ENCODE data around the gene RBM33.
A peak's percentile ranks its signal among the peaks of the same experiment; 100 is the strongest.
"Not testable (repeated sequence)": the region's sequence is repeated elsewhere in the genome, so short reads cannot be mapped to it uniquely, and the experiment has no call there.

Gene RBM33

GRCh38 chr7:155813125-155813524, 168.7 kb downstream of the RBM33 start:
- no peak for DNase-seq

GRCh38 chr7:155813546-155814315, 169.3 kb downstream of the RBM33 start:
- DNase-seq: no peak

GRCh38 chr7:155814316-155815276, 170.1 kb downstream of the RBM33 start:
- DNase-seq: no peak

- peak; percentile 84 for DNase-seq
Observed at GRCh38 chr7:155815332-155816191, 171.1 kb downstream of the RBM33 start.

- no peak for DNase-seq
Observed at GRCh38 chr7:155816192-155816508, 171.7 kb downstream of the RBM33 start.

GRCh38 chr7:155816996-155817395, 172.5 kb downstream of the RBM33 start:
- DNase-seq: no peak

GRCh38 chr7:155817515-155817914, 173.1 kb downstream of the RBM33 start:
- not testable (repeated sequence) for DNase-seq

- DNase-seq: no peak
Observed at GRCh38 chr7:155818154-155818819, 173.8 kb downstream of the RBM33 start.

GRCh38 chr7:155818820-155819168, 174.3 kb downstream of the RBM33 start:
- no peak for DNase-seq

GRCh38 chr7:155819186-155819585, 174.7 kb downstream of the RBM33 start:
- DNase-seq: no peak

- no peak for DNase-seq
Observed at GRCh38 chr7:155820246-155820645, 175.8 kb downstream of the RBM33 start.

- no peak for DNase-seq
Observed at GRCh38 chr7:155820788-155821187, 176.3 kb downstream of the RBM33 start.

GRCh38 chr7:155821851-155822250, 177.4 kb downstream of the RBM33 start:
- DNase-seq: no peak

- no peak for DNase-seq
Observed at GRCh38 chr7:155824227-155824886, 179.9 kb downstream of the RBM33 start.

GRCh38 chr7:155825336-155825735, 180.9 kb downstream of the RBM33 start:
- no peak for DNase-seq

- DNase-seq: no peak
Observed at GRCh38 chr7:155829796-155830470, 185.5 kb downstream of the RBM33 start.
